DMS 273 (cell line): ENCODE results near the gene C2CD2.
"Not testable (repeated sequence)": the region's sequence is repeated elsewhere in the genome, so short reads cannot be mapped to it uniquely, and the experiment has no call there.

ENCODE experiments used
- DNase-seq: peaks from one replicate; lab custom pipeline; 2025; ENCODE audit not compliant: unreplicated experiment; lab: John Stamatoyannopoulos, UW

C2CD2 gene

DNA sequence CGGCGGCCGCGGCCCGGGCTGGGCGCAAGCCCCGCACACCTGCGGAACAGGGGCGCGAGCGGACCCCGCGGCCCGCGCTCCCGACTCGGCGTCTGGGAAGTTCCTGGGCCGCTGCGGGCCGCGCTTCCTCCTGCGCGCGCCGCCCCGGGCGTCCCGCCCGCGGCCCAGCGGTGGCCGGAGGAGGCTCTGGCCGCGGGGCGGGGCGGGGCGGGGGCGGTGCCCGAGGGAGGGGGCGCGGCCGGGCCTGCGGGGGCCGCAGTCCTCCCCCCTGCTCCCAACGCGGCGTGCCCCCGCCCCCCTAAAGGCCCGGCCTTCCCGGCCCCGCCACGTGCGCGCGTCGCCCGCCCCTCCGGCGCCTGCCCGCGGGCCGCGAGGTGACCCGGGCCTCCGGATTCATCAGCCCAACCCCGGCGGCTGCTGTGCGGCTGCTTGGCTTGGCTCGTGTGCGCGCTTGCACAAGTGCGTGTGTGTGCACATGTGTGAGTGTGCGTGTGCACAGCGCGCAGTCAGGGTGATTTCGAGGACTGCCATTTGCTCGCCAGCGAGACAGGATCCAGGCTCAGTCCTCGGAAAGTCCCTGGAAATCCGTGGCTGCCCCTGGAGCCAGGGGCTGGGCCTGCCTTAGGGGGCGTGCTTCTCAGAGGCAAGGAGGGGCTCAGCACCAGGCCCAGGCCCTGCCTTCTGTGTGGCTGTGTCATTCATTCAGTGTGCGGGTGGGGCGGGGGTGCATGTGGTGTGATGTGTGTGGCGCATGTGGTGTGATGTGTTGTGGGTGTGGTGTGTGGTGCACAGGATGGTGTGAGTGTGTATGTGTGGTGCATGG is at the start of gene C2CD2:
TSS of gene C2CD2 (minus strand) at position 188 of the 823 bp plus-strand sequence. CDS start 370 bp downstream, outside the sequence.
- peak; percentile 89 for DNase-seq

DNA sequence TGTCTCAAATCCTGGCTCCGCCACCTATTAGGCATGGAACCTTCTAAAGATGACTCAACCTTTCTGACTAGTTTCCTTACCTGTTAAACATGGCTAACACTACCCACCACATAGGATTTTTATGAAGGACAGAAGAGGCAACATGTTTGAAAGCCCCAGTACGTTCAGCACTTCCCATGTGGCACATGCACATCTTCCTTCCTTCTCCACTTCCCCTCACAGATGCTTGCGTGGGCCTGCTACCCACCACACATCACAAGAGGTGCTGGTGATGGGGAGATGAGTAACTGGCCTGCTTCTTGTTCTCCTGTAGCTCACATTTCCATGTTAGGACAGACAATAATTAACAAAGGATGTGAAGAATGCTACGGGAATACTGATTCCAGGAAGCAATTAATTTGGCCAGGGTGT is 49.2 kb upstream of the C2CD2 start:
- DNase-seq = no peak

DNA sequence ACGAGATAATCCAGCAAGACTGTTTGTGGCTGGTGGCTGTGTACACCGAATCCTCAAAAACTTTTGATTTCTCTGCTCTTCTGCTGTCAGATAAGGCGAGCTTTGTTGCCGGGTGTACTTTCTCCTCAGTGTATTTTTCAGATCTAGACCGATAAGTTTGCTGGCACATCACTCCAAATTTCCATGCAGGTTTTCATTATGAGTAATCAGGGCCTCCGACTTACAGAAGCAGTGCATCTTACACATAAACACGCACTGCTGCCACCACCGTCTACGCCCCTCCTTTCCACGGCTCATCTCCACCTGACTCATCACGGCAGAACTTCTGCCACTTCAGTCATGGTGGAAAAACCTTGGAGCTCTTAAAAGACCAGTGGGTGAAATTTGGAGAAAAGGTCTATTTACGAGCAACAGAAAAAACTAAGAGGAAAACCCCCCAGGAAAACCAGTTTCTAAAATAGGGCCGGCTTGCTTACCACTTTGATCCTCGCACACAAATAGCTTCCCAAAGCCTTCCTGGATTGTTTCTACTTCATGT is 48.7 kb upstream of the C2CD2 start:
- DNase-seq = no peak

DNA sequence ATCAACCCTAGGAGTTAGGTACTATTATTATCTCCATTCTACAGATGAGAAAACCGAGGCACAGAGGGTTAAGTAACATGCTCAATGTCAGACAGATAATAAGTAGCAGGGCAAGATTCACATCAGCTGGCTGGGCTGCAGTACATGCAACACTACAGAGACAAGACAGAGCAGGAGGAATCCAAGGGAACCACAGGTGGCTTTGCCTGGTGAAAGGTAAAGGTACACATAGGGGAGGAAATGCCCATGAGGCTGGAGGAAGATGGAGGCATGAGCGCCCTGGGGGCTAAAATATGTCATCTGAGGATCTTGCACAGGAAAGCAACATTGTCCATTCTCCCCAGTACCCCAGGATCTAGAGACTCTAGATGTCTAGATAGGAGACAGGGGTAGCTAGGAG is 48.0 kb upstream of the C2CD2 start:
- DNase-seq = no peak

DNA sequence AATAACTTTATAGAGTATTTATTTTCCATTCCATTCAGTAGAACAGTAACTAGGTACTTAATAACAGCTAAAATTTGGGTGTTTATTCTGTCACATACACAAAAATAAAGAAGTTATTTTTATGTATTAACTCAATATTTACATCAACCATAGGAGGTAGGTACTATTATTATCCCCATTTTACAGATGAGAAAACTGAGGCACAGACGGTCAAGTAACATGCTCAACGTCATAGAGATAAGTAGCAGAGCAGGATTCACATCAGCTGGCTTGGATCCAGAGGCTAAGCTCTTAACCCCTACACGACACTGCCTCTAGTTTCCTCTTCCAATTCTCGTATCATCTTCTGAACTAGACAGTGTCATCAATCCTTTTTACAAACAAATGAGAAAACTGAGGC is 47.1 kb upstream of the C2CD2 start:
- no peak for DNase-seq

DNA sequence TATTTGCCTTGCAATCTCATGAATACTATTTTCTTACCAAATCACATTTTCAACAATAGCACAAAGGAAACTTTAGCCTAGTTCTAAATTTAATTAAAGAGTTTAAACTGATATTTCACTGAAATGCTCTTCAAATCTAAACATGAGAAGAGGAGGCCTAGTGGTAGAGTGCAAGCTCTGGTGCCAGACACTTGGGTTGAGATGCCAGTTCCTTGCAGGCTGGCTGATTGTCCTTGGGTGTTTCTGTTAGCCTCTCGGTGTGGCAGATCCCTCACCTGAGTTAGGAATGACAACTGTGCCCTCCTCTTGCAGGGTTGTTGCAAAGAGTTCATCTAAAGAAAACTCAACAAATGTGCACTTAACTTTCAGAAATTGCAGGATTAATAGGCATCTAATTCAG is 43.8 kb upstream of the C2CD2 start:
- no peak for DNase-seq

DNA sequence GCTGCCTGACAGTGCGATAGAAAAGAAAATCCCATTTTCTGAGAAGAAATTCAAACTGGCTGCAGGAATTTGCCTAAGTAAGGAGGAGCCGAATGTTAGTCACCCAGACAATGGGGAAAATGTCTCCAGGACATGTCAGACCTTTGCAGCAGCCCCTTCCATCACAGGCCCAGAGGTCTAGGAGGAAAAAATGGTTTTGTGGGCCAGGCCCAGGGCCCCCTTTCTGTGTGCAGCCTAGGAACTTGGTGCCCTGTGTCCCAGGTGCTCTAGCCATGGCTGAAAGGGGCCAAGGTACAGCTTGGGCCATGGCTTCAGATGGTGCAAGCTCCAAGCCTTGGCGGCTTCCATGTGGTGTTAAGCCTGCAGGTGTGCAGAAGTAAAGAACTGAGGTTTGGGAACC is 41.8 kb upstream of the C2CD2 start:
- no peak for DNase-seq

DNA sequence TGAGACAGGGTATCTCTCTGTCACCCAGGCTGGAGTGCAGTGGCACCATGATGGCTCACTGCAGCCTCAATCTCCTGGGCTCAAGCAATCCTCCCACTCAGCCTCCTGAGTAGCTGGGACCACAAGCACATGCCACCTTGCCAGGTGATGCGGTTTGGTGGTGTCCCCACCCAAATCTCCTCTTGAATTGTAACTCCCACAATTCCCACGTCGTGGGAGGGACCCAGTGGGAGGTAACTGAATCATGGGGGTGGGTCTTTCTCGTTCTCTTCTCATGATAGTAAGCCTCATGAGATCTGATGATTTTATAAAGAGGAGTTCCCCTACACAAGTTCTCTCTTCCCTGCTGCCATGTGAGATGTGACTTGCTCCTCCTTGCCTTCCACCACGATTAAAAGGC is 40.8 kb upstream of the C2CD2 start:
- not testable (repeated sequence) for DNase-seq

DNA sequence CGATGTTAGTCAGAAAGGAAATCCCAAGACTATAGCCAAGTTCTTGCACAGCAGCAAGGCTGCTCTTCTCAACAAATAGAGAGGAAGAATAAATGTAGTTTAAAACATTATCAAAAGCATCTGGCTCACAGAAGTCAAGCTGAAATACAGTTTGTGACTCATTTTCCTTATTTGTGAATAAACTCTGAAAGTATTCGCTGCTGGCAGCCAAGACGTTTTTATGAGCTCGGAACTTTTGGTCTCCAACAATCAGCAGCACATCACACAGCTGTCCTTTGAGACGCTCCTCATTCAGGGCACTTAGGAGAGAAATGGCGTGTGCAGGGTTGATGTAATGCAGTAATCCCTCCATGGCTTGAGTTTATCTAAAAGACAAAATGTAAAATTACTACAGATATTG is 39.9 kb upstream of the C2CD2 start:
- DNase-seq = no peak

DNA sequence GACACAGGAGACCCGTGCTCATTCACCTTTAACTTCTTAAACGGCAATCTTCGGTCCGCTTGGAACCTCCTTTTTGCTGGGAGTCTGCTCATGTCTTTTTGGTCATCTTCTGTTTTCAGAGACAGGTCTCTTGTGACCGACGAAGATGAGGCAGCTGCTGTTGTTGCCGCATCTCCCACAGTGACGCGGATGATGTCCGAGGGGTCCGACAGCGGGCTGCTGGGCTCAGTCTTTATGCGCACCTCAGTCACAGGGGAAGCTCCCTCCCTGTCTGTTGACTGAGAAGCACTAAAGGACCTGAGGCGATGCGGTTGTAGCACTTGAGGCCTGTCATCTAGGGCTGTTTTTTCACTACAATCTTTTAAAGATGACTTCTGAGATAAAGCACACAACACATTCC is 38.8 kb upstream of the C2CD2 start:
- no peak for DNase-seq

DNA sequence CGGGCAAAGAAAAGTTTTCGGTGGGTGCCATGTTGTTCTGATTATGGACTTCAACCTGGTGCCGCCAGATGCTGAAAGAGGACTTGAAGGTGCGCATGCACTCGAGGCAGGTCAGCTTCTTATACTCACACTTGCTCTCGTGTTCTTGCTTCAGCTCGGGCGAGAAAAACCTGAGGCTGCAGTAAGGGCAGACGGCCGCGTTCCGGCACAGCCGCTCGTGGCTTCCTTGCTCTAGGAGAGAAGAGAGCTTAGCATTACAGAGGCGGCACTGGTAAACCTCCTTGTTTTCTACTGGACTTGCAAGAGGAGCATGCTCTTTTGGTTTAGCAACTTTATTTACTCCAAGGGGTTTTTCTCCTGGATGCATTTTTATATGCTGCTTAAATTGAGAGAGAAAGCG is 37.8 kb upstream of the C2CD2 start:
- DNase-seq = no peak

DNA sequence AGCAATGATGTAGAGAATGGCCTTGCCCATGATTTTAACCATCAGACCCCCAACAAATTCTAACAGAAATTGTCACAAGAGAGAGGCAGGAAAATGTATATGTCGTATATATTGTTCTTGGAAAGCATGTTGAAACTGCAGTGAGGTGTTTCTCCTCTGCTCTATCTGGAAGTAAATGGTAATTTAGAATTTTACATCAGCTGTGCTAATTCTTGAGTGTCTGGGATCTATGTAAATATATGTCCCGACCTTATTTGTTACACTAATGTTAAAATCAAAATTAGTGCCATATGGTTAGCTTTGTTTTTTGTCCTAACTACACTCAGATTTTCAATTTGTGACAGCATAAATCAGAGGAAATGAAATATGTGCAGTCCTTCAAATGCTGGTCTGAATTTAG is 35.9 kb upstream of the C2CD2 start:
- DNase-seq = no peak

DNA sequence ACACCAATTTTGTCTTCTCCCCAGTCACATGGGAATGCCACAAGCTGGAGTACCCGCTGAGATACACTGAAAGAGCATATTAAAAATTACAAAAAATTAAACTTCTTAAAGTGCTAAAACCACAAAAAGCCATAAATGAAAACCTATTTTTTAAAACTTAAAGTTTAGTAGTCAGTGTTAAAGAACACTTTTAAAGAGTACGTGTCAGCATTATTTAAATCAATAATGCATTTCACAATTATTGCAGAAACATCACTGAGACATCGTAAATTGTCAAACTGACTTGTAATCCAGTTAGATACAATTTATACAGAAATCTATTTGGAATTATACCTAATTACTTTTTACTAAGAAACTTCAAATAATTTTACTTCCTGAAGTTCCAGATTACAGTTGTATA is 33.5 kb upstream of the C2CD2 start:
- DNase-seq = no peak

DNA sequence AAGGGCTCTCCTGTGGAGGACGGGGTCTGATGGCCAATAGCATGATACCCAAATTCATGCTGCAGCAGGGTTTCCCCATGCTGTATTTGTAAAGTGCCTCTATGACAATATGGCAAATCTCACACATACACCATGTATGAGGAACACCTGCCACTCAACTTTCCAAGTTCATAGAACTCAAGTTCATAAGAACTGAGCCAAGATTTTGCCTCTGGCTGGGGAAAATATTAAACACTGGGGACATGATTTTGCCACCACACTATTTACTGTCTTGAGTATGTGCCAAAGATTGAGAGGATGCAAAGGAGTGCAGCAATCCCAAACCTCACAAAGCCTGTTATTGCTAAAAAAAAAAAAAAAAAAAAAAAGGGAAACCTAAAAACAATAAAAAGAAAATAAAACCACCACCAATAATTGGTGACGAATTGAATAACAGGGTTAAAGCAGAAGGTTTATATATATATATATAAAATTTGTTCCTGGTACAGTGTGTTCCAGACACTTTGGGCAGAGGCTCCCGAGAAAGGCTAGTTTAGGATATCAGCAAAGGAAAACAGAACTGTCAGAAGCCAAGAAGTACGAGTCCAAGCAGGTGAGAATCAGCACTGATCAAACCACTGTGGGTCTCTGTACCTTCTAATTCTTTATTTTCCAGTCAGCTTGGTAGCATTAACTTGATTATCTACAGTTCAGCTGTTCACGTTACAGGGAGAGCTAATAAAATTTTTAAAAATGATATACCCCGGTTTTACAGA is 32.0 kb upstream of the C2CD2 start:
- DNase-seq = no peak

DNA sequence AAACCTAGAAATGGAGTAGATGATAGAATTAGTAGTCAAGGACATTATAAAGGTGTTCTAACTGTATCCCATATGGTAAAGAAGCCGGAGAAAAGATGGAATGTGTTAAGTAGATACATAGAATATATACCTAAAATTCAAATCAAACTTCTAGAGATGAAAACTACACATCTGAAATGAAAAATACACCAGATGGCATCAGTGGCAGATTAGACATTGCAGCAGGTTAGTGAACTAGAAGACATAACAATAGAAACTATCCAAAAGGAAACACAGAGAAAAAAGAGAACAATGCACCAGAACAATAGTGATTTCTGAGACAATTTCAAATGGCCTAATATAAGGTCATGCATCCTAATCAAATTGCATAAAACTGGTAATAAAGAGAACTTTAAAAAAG is 29.4 kb upstream of the C2CD2 start:
- no peak for DNase-seq

DNA sequence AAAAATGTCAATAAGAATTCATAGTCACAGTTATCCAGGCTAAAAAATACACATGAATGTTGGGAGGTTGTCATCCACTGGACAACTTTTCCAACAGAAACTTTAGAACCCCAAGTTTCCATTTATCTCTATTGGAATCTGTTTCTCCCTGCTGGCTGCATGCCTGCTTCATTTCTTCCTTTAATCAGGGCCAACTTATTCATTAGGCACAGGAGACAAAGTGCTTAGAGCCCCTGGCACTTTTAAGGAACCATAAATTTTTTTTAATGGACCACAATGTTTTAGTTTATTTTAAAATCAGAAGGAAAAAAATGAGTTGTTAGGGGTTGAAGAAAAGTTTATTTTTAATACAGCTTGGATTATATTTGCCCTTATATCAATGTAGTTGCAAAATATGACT is 26.7 kb upstream of the C2CD2 start:
- no peak for DNase-seq

DNA sequence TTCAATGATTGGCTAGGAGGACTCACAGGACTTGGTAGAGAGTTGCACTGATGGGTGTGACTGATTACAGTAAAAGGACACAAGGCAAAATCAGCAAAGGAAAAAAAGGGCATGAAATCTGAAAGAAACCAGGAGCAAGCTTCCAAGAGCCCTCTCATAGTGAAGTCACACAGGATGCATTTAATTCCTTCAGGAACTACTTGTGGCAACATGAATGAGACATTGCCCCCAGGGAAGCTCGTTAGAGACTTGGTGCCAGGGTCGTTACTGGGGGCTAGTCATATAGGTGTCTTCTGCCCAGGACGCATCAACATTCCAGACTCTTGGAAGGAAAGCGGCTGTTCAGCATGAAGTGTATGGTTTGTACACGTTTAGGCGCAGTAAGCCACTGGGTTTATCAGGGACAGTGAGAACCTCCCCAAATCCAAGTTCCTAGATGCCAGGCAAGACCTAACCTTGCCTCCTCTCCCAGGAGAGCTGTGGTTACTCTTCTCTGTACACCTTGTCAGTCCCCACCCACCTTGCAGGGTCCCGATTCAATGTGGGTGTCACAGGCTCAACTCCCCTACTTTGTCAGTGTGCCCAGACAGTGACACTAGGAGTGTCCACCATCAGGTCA is 26.0 kb upstream of the C2CD2 start:
- no peak for DNase-seq

DNA sequence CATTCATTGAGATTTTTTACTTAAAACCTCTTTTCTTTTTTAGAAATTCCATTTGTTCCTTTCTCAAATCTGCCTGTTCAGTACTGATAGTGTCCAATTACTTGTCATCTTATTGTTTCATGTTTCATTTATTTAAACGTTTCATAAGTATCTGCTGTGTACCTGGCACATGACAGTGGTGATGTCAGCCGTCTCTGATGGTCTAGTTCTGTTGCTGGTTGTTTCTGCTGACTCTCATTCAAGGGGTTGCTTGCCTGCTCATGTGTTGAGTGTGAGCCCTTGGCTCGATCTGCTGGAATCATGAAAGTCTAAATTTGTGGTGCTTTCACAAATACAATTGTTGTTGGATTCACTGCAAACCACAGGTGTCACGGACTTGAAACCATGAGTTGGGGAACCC is 25.5 kb upstream of the C2CD2 start:
- no peak for DNase-seq

DNA sequence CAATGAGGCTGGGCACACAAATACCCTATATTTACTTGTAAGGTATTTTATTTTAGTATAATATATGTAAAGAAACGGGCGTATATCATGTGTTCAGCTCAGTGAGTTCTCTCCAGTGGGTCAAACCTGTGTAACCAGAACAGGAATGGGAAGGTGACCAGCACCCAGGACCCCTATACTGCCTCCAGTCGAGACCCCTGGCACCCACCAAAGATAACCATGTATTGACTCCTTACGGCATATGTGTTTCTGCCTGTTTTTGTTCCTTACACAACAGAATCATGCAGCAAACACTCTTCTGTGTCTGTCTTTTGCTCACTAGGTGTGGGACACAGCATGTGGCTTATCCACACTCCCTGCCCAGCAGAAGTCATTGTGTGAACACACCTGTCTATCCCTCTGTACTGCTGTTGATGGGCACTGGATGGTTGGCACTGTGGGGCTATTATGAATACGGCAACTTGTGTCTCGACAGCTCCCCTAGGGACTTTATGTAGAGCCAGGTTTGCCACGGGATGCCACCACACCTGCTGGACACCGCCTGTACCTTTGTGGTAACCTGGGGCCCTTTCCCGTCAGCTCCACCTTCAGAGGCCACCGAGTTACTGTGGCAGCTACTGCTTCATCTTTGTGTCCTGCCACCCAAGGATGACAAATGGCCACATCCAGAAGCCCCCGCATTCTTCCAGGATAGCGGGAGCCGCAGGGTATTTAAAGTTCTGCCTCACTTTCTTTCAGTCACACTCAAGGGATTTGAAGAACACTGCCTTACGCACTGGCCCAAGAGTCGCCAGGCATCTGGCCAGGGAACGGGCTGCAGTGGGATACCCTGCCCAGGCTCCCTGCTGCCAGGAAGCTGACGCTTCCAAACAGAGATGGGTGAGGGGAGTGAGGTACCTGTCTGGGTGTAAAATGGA is 23.5 kb upstream of the C2CD2 start:
- DNase-seq = no peak

DNA sequence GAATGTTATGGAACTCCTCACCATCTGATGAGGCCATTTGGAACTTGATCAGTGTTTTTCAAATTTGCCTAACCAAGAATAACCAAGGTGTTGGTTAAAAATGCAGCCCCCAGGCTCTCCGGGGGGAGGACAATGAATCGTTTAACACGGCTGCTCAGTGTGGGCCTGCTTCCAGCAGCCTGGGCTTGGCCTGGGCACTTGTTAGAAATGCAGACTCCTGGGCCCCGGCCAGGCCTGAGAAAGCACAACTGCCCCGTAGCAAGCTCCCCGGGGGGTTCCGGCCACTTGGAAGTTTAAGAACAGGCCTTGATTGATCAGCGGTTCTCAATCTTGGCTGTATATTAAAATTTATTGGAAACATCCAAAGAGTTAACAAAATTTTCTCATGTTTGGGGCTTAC is 22.8 kb upstream of the C2CD2 start:
- no peak for DNase-seq
